Measurements from ENCODE around the gene CDC42EP3. TPM values are rescaled to one million over a fixed set of nuclear protein-coding genes. Genes with fewer than 3 reads are reported as not detected.

CDC42EP3 gene
- total RNA-seq, 1 experiment from 2014 or later = 31.5 TPM

DNA sequence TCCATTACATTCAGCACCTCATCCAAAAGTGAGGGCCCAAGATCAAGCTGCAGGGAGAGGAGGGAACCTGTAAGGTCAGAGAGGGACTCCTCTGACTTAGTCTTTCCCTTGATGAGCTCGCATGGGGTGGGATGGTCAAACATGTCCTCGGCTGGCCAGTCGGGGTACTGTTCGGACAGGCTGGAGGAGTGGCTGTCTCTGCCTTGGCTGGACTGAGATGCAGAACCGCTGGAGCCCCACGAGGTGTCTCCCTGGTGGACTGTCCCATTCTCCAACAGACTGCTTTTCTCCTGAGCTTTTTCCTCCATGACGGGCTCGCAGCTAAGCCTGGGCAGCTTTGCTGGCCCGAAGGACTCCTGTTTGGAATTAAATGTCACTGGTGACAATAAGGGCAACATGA lies 25.6 kb downstream of the CDC42EP3 start:
- ChIA-PET POLR2A (no interaction called here), CTCF (no interaction called here)
- H3K36me3 Mint-ChIP-seq = peaks cover 60% of the 10 kb centered on the region
- DNase-seq (ENCODE audit: low spot score) (no peak), ATAC-seq (no peak)
- no peak overlapping the region for H3K4me3 Mint-ChIP-seq
- H3K27ac Mint-ChIP-seq = no peak overlapping the region
- TF ChIP-seq, protein P1, sequence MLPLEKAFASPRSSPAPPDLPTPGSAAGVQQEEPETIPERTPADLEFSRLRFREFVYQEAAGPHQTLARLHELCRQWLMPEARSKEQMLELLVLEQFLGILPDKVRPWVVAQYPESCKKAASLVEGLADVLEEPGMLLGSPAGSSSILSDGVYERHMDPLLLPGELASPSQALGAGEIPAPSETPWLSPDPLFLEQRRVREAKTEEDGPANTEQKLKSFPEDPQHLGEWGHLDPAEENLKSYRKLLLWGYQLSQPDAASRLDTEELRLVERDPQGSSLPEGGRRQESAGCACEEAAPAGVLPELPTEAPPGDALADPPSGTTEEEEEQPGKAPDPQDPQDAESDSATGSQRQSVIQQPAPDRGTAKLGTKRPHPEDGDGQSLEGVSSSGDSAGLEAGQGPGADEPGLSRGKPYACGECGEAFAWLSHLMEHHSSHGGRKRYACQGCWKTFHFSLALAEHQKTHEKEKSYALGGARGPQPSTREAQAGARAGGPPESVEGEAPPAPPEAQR (CRISPR knock-in tag; IDR thresholded peaks at IDR 0.05) = no peak
- TF ChIP-seq SOX15 (CRISPR knock-in tag; IDR thresholded peaks at IDR 0.05) (no peak), RELA (CRISPR knock-in tag; IDR thresholded peaks at IDR 0.05; ENCODE audit: borderline replicate concordance) (no peak), ZNF317 (CRISPR knock-in tag; IDR thresholded peaks at IDR 0.05; ENCODE audit: borderline replicate concordance, low read depth) (no peak), CBFB (CRISPR knock-in tag; IDR thresholded peaks at IDR 0.05; ENCODE audit: low read depth) (no peak), NFYB (CRISPR knock-in tag; conservative IDR thresholded peaks at IDR 0.05; ENCODE audit: low read depth) (no peak), HMGA2 (CRISPR knock-in tag; IDR thresholded peaks at IDR 0.05) (no peak), SMAD3 (CRISPR knock-in tag; IDR thresholded peaks at IDR 0.05; ENCODE audit: borderline replicate concordance) (no peak), TEAD4 (CRISPR knock-in tag; IDR thresholded peaks at IDR 0.05) (no peak), PRRX2 (CRISPR knock-in tag; IDR thresholded peaks at IDR 0.05) (no peak), ZBTB21 (CRISPR knock-in tag; IDR thresholded peaks at IDR 0.05; ENCODE audit: borderline replicate concordance) (no peak)
- TF ChIP-seq, protein P2, sequence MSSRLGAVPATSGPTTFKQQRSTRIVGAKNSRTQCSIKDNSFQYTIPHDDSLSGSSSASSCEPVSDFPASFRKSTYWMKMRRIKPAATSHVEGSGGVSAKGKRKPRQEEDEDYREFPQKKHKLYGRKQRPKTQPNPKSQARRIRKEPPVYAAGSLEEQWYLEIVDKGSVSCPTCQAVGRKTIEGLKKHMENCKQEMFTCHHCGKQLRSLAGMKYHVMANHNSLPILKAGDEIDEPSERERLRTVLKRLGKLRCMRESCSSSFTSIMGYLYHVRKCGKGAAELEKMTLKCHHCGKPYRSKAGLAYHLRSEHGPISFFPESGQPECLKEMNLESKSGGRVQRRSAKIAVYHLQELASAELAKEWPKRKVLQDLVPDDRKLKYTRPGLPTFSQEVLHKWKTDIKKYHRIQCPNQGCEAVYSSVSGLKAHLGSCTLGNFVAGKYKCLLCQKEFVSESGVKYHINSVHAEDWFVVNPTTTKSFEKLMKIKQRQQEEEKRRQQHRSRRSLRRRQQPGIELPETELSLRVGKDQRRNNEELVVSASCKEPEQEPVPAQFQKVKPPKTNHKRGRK (CRISPR knock-in tag; IDR thresholded peaks at IDR 0.05; ENCODE audit: borderline replicate concordance) = no peak
- TF ChIP-seq, protein P3, sequence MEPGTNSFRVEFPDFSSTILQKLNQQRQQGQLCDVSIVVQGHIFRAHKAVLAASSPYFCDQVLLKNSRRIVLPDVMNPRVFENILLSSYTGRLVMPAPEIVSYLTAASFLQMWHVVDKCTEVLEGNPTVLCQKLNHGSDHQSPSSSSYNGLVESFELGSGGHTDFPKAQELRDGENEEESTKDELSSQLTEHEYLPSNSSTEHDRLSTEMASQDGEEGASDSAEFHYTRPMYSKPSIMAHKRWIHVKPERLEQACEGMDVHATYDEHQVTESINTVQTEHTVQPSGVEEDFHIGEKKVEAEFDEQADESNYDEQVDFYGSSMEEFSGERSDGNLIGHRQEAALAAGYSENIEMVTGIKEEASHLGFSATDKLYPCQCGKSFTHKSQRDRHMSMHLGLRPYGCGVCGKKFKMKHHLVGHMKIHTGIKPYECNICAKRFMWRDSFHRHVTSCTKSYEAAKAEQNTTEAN (CRISPR knock-in tag; IDR thresholded peaks at IDR 0.05) = no peak
- TF ChIP-seq, protein P4, sequence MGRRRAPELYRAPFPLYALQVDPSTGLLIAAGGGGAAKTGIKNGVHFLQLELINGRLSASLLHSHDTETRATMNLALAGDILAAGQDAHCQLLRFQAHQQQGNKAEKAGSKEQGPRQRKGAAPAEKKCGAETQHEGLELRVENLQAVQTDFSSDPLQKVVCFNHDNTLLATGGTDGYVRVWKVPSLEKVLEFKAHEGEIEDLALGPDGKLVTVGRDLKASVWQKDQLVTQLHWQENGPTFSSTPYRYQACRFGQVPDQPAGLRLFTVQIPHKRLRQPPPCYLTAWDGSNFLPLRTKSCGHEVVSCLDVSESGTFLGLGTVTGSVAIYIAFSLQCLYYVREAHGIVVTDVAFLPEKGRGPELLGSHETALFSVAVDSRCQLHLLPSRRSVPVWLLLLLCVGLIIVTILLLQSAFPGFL (CRISPR knock-in tag; IDR thresholded peaks at IDR 0.05; ENCODE audit: borderline replicate concordance) = no peak
- TF ChIP-seq, protein P5, sequence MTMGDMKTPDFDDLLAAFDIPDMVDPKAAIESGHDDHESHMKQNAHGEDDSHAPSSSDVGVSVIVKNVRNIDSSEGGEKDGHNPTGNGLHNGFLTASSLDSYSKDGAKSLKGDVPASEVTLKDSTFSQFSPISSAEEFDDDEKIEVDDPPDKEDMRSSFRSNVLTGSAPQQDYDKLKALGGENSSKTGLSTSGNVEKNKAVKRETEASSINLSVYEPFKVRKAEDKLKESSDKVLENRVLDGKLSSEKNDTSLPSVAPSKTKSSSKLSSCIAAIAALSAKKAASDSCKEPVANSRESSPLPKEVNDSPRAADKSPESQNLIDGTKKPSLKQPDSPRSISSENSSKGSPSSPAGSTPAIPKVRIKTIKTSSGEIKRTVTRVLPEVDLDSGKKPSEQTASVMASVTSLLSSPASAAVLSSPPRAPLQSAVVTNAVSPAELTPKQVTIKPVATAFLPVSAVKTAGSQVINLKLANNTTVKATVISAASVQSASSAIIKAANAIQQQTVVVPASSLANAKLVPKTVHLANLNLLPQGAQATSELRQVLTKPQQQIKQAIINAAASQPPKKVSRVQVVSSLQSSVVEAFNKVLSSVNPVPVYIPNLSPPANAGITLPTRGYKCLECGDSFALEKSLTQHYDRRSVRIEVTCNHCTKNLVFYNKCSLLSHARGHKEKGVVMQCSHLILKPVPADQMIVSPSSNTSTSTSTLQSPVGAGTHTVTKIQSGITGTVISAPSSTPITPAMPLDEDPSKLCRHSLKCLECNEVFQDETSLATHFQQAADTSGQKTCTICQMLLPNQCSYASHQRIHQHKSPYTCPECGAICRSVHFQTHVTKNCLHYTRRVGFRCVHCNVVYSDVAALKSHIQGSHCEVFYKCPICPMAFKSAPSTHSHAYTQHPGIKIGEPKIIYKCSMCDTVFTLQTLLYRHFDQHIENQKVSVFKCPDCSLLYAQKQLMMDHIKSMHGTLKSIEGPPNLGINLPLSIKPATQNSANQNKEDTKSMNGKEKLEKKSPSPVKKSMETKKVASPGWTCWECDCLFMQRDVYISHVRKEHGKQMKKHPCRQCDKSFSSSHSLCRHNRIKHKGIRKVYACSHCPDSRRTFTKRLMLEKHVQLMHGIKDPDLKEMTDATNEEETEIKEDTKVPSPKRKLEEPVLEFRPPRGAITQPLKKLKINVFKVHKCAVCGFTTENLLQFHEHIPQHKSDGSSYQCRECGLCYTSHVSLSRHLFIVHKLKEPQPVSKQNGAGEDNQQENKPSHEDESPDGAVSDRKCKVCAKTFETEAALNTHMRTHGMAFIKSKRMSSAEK (CRISPR knock-in tag; IDR thresholded peaks at IDR 0.05; ENCODE audit: borderline replicate concordance) = no peak
- peaks cover 24% of the 10 kb centered on the region for H3K4me1 Mint-ChIP-seq
- H3K27me3 Mint-ChIP-seq (ENCODE audit: low read depth) = no peaks in the 10 kb centered on the region
- peaks cover 20% of the 10 kb centered on the region for H3K9me3 Mint-ChIP-seq

DNA sequence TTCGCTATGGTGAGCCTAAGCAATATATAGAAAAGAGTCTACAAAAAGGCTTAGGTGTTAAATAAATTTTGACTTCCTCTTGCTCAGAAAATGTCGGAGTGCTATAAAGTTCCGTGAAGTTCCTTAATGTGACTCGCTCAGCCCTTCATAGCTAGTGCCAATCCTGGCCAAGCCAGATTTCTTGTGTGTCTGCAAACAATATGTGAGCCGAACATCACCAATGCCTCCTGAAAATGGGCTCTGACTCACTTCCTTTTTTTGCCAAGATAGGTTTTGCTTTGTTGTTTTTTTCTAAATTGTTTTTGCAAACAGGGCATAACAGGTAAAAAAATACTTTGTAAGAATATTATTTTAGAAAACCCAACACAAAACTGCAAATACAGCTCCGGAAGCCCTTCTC lies 26.1 kb downstream of the CDC42EP3 start:
- Mint-ChIP-seq H3K27ac (no peak overlapping the region), H3K9me3 (peaks cover 20% of the 10 kb centered on the region), H3K4me3 (no peak overlapping the region), H3K36me3 (peaks cover 58% of the 10 kb centered on the region), H3K4me1 (peaks cover 23% of the 10 kb centered on the region), H3K27me3 (ENCODE audit: low read depth) (no peaks in the 10 kb centered on the region)
- ATAC-seq = no peak
- ChIA-PET POLR2A (no interaction called here), CTCF (no interaction called here)
- no peak for DNase-seq (ENCODE audit: low spot score)
- TF ChIP-seq JAZF1 (CRISPR knock-in tag; IDR thresholded peaks at IDR 0.05) (no peak), MYBL2 (CRISPR knock-in tag; IDR thresholded peaks at IDR 0.05) (no peak), ZNF671 (CRISPR knock-in tag; IDR thresholded peaks at IDR 0.05) (no peak), GABPB1 (CRISPR knock-in tag; IDR thresholded peaks at IDR 0.05) (no peak), NFE2L1 (CRISPR knock-in tag; IDR thresholded peaks at IDR 0.05) (no peak), CREB1 (CRISPR knock-in tag; IDR thresholded peaks at IDR 0.05) (no peak), ATF1 (CRISPR knock-in tag; IDR thresholded peaks at IDR 0.05) (no peak), SMAD4 (CRISPR knock-in tag; IDR thresholded peaks at IDR 0.05) (no peak), ZNF121 (CRISPR knock-in tag; IDR thresholded peaks at IDR 0.05) (no peak)
- TF ChIP-seq, protein P6, sequence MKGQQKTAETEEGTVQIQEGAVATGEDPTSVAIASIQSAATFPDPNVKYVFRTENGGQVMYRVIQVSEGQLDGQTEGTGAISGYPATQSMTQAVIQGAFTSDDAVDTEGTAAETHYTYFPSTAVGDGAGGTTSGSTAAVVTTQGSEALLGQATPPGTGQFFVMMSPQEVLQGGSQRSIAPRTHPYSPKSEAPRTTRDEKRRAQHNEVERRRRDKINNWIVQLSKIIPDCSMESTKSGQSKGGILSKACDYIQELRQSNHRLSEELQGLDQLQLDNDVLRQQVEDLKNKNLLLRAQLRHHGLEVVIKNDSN (CRISPR knock-in tag; IDR thresholded peaks at IDR 0.05) = no peak
- TF ChIP-seq, protein P7, sequence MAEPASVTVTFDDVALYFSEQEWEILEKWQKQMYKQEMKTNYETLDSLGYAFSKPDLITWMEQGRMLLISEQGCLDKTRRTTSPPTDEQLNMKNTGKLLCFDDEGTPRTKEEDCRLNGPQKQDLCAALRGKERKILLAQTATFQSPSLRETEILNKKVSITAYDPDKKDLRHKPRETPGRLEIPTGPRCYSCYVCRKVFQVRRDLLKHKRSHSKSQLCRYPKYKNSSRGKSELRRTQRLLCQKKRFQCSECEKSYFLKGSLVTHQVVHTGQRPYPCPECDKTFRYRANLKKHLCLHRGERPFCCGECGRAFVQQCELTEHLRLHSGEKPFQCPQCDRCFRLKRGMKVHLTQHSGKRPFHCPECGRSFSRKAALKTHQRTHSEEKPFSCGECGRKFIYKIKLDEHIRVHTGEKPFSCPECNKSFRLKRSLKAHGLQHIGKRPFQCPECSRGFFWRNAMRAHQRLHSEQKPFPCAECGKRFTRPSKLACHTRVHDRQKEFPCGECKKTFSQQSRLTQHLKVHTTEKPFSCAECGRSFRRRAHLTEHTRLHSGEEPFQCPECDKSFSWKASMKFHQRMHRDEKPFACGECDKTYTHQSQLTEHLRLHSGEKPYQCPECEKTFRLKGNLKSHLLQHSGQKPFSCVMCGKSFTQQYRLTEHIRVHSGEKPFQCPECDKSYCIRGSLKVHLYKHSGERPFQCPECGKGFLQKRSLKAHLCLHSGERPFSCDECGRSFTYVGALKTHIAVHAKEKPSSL (CRISPR knock-in tag; conservative IDR thresholded peaks at IDR 0.05) = no peak
